GM18909 (cell line): ENCODE data around the gene SLC22A5.
"Not testable (repeated sequence)": the region's sequence is repeated elsewhere in the genome, so short reads cannot be mapped to it uniquely, and the experiment has no call there.

Source experiments
- ATAC-seq: cut with Tn5 transposase; IDR thresholded peaks from one replicate; pipeline ENCODE4 v1.9.1; 2021; ENCODE audit warnings: mild to moderate bottlenecking; ENCODE audit not compliant: unreplicated experiment, poor library complexity

Gene SLC22A5

DNA sequence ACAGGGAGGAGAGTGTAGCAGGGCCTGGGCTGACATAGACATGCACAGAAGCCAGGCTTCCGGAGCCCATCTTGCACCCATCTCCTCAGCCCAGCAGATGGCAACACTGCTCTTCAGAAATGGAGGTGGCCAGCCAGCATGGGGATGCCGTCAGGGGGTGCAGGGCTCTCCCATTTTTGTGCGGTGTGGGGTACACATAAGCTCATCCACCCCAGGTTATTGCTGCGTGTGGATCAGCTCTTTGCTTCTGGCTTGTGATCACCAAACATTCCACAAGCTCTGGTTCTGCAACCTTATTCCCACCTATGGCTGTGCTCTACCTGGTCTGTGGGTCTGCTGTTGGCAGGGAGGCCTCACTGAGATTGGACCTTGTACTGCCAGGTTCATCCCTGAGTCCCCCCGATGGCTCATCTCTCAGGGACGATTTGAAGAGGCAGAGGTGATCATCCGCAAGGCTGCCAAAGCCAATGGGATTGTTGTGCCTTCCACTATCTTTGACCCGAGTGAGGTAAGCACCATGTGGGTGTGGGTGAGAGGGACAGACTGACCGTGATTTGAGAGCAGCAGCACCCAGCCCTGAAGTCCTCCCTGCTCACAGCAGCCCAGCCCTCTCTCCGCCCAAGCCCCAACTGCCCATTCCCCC lies 17.3 kb downstream of the SLC22A5 start:
- ATAC-seq, result peak; percentile 82

DNA sequence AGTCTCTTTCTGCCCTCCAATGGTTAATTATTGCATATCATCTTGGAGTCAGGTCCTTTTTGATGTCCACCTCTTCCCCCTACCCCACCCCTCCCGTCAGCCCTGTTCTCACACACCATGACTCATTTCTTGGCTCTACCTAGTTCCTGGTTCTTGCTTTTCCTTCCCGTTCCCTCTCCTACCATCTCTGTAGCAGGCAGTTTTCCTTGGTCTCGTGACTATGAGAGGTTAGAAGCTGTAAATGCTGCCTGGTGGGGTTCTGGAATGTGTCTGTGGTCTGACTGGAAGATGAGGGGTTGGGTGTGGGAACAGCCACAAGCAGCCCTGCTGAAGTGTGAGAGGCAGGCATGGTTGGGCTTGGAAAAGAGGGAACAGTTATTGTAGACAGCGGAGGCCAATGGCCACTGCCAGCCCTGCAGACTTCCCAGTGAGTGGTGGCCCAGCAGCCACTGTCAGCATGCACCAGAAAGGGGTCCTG lies 18.2 kb downstream of the SLC22A5 start:
- no peak for ATAC-seq

DNA sequence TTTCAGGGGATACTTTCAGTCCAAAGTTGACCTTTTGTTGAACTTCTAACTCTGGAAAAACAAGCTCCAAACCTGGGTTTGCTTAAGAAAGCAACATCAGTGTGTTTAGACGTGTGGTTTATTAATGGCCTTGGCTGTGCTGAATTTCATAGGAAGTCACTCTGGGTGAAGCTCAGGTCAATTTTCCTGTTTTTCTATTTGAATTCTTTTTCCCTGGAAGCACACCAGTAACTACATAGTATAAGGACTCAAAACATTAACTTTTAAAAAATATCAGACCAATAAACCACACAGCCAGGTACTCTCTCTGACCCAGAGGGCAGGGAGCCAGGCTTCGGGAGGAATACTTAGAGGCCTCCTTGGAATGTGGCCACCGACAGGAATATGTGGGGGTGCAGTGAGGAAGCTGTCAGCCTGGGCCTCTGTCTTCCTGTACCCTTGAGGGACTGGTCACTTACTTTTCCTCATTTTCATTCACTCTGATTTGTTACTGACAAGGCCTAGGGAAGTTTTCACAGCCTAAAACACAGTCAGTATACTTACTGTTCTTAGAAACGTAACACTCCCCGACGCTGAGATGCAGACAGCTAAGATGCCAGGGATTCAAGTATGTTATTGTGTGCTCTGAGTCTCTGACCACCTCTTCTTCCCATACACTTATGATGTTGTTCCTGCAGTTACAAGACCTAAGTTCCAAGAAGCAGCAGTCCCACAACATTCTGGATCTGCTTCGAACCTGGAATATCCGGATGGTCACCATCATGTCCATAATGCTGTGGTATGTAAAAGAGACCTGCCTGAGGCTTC lies 18.9 kb downstream of the SLC22A5 start:
- no peak for ATAC-seq

DNA sequence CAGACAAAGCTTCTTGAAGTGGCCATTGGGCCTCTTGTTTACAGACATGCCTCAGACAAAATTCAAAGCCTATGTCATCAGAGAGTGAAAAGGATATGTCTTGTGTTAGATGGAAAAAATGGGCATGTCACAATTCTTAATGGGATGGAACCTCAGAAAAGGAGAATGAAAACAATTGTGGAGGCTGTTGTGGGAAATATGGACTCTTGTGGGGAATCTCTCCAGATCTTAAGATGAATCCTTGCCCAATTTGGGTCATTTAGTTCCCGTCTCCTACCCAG lies 19.5 kb downstream of the SLC22A5 start:
- no peak for ATAC-seq

DNA sequence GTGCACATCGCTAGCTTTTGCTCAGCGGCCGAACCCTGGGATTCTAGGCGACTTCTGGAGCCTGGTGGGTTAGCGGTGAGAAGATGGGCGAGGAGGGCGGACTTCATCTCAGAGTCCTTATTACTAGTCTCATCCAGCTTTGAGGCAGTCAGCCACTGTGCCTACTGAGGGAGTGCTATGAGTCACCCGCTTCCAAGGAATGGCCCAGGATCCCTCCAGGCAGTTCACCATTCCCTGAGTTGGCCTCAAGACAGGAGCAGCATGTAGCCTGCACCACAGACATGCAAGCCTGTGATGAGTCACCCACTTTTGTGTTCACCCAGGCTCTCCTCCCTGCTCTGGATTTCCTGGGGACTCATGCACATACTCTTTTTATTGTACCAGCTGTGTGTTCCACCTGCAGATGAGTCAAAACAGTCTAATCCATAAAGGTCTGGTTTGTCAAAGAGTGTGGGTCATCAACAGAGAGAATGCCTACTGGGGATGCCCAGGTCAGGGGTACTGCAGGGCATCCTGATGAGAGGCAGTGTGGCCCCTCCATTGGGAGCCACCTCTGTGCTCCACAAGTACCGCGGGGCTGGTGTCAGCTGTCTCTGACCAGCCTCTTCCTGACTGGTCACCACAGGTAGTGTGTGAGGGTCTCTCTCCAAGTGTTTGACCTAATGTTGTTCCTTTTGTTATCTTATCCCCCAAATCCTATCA lies 20.2 kb downstream of the SLC22A5 start:
- no peak for ATAC-seq

DNA sequence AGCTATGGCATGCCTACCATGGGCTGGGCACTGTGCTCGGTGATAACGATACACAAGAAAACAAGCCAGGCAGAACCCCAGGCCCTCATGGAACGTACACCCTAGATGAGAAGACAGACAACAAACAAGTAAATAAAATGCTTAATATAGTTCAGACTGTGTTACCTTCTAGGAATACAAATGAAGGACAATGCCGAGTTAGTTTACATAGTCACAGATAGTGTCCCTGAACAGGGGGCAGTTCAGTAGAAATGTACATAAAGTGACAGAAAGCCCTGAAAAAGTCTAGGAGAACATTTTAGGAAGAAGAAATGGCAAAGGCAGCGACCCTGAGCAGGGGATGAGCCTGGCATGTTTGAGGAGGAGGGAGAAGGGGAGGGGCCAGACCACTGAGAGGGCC lies 21.7 kb downstream of the SLC22A5 start:
- ATAC-seq, result no peak

DNA sequence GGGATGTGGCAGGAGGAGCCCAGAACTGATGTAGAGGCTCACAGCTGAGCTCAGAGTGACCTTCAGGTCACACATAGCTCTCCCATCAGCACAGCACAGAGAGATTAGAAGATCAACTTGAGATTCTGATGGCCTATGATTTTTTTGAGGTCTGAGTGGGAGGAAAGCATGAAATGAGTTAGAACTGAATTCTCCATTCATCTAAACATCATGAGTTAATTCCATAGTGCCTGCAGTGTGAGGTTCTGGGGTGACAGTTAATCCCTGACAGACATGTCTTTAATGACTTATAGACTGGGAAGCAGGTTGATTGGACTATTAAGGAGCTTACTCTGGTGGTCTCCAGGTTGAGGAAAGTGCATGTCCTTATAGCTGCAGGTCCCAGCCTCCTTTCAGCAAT lies 22.4 kb downstream of the SLC22A5 start:
- no peak for ATAC-seq

DNA sequence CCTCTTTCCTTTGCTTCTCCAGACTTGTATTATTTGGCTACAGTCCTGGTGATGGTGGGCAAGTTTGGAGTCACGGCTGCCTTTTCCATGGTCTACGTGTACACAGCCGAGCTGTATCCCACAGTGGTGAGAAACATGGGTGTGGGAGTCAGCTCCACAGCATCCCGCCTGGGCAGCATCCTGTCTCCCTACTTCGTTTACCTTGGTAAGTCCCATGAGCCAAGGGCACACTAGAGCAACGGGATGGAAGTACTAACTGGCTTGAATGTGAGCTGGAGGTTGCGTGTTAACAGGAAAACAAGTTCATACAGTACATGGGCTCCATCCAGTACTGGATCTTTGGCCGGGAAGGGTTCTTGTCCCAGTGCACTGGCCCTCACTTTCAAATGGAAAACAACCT lies 22.9 kb downstream of the SLC22A5 start:
- no peak for ATAC-seq

DNA sequence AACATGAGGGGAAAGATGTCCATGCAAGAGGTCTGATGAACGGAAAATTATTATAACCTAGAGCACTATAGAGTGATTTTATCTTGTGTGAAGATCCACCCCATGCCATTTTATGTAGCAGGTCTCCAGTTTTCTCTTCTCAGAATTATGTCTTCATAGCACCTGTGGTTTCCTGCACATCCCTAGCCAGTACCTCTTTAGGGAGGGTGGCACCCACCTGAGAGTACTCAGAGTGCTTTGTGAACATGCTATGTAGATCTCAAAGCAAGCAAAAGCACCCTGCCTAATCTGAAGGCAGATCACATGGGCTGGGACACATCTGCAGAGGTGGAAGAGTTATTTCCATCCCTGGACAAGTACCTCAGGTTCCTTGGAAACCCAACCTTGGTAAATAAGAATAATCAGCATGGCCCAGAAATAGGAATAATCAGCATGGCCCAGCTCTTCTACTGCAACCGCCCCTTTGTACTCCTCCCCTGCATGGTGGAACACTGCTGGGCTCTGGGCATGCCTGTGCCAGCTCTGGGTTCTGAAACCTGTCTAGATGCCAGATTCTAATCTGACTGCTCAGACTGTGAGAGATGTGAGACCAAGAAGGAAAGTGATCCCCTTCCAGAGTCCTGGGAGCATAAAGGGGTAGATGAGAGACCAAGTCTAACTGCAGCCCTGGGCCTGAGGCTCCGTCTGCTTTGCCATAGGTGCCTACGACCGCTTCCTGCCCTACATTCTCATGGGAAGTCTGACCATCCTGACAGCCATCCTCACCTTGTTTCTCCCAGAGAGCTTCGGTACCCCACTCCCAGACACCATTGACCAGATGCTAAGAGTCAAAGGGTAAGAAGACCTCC lies 23.7 kb downstream of the SLC22A5 start:
- ATAC-seq, result no peak

DNA sequence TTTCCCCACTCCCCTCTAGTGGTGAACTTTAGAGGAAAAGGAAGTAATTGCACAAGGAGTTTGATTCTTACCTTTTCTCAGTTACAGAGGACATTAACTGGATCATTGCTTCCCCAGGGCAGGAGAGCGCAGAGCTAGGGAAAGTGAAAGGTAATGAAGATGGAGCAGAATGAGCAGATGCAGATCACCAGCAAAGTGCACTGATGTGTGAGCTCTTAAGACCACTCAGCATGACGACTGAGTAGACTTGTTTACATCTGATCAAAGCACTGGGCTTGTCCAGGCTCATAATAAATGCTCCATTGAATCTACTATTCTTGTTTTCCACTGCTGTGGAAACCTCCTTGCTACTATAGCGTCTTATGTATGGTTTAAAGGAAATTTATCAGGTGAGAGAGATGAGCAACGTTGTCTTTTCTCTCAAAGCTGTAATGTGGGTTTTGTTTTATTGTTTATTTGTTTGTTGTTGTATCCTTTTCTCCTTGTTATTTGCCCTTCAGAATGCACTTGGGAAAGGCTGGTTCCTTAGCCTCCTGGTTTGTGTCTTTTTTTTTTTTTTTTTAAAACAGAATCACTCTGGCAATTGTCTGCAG lies 25.3 kb downstream of the SLC22A5 start:
- ATAC-seq, result peak; percentile 69

DNA sequence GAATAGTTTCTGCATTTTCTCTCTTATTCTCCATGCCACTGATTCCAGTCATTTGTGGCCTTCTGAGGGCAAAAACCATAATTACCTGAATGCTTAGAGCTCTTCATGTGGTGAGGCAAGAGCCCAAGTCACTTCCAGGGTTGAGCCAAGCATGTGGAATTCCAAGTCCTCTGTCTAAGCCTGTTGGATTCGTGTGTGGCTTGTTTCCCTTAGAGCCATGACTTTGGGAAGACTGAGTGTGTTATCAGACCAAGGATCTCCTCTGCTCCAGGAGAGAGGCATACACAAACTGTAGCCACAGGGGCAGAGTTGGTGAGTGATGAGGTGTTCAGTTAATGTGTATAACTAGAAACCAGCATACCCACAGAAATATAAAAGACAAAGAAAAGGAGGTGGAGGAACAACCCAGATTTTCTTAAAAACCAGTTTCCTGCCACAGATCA lies 27.1 kb downstream of the SLC22A5 start:
- no peak for ATAC-seq

DNA sequence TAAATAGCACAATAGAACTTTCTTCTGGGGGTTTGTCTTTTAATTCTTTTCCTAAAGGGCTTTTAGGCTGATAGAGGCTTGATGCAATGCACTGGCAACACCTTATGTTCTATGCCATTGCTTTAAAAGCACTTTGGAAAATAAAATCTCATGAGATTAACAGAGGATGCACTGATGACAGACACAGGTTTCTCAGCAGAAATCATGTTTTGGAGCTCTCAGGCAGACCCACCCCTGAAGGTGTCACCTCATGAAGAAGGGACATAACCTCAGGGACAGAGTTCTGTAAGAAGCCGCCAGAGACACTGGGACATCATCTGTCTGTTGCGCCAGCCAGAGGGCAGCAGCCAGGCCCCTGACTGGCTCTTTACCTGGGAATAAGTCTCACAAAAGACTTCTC lies 27.7 kb downstream of the SLC22A5 start:
- no peak for ATAC-seq

DNA sequence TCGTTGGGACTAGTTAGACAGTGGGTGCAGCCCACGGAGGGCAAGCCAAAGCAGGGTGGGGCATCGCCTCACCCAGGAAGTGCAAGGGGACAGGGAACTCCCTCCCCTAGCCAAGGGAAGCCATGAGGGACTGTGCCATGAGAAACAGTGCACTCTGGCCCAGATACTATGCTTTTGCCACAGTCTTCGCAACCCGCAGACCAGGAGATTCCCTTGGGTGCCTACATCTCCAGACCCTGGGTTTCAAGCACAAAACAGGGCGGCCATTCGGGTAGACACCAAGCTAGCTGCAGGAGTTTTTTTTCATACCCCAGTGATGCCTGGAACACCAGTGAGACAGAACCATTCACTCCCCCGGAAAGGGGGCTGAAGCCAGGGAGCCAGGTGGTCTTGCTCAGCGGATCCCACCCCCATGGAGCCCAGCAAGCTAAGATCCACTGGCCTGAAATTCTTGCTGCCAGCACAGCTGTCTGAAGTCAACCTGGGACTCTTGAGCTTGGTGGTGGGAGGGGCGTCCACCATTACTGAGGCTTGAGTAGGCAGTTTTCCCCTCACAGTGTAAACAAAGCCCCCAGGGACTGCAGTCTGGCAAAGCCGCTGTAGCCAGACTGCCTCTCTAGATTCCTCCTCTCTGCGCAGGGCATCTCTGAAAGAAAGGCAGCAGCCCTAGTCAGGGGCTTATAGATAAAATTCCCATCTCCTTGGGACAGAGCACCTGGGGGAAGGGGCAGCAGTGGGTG lies 28.6 kb downstream of the SLC22A5 start:
- ATAC-seq, result not testable (repeated sequence)

DNA sequence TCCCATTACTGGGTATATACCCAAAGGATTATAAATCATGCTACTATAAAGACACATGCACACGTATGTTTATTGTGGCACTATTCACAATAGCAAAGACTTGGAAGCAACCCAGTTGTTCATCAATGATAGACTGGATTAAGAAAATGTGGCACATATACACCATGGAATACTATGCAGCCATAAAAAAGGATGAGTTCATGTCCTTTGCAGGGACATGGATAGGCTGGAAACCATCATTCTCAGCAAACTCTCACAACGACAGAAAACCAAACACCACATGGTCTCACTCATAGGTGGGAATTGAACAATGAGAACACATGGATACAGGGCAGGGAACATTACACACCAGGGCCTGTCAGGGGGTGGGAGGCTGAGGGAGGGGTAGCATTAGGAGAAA lies 34.5 kb downstream of the SLC22A5 start:
- ATAC-seq, result not testable (repeated sequence)

DNA sequence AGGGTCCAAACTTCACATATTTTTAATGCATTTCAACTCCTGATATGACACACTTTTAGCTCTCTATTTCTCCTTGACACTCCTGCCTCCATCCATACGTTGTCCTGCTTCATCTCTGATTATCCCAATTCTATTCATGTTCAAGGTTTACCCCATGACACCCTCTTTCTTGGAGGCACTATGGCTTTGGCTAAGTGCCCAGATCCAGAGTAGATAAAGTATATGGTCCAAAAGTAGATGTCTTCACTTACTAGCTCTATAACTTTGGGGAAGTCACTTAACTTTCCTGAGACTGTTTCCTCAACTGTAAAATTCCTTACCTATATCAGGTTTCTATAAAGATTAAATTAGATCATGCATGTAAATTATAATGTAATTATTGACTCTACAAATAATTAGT lies 36.1 kb downstream of the SLC22A5 start:
- ATAC-seq, result no peak

DNA sequence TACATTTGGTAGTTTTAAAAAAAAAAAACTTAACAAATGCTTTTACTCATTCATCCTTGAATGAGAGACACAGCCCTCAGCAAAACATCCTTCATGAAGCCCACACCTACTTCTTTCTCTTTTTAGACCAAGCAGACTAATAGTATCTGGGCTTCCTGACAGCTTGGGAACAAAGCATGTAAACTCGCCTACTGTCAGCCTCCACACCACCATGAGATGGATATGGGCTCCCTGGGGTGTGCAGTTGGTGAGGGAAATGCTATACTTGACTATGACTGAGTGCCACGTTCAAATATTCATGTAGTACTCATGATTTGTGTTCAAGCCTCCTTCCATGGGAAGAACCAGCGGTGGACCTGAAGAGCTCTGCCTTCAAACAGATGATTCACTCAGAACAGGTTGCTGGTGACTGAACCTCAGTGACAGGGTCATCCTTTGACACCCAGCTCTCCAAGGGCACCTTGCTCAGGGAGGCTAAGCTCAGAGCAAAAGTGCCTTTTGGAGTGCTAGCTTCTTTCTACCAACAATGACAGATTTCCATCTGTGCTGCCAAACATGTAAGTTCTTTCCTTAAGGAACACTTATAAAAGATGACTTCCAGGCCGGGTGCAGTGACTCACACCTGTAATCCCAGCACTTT lies 36.8 kb downstream of the SLC22A5 start:
- ATAC-seq, result no peak

DNA sequence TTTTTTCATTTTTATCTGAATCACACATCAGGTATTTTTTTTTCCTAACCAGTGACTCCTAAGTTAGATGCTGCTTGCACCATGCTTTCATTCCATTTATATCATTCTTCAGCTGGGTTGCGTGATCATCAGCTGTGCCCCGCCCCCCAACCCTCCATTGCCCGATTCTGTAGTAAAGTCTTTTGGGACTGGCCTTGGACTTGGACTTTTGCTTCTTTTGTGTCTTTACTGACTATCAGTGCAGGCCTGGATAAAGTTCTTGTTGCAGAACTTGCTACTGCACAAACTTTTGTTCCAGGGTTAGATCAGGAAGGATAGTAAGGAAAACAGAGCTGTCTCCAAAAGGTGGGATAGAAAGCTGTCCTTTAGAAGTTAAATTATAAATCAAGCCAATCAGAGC lies 38.5 kb downstream of the SLC22A5 start:
- ATAC-seq, result no peak

DNA sequence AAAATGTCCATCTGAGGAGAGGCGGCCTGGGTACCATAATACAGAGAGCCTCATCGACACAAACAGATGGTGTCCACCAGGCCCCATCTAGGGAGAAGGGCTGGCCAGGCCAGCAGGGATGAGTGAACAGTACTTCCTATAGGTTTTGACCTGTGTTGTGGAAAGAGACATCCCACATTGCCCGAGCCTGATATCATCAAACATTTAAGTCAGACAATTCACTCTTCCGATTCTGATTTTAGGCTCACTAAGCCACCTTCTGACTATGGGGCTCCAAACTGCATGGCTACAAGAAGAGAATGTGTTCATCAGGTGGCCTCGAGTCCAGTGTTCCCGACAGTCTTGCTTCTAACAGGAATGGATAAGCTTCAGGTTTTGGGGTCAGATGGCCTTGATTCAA lies 38.9 kb downstream of the SLC22A5 start:
- no peak for ATAC-seq

DNA sequence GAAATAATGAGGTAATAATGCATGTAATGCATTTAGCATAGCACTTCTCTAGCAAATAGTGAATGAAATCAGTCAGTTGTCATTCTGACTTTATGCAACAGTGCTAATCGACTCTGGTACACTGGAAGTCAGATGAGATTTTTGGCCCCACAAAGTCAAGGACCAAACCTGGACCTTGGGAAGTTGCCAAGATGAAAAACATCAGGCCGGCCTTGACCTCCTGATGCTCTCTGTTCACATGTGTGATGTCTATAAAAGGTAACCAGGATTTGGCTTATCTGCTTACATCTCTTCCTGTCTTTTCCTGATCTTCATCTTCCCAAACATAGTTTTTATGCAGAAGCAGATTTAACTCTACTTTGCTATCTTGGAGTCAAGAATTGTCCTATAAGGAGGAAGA lies 39.5 kb downstream of the SLC22A5 start:
- ATAC-seq, result no peak
